ENCODE data around the gene CD36.

Gene CD36

GRCh38 chr7:80681272-80681885 is 42.9 kb downstream of the CD36 start:
- FAIRE-seq (no peak), DNase-seq (ENCODE audit: extremely low spot score, insufficient read length, low read depth) (no peak)

- FAIRE-seq, result no peak
- DNase-seq (ENCODE audit: extremely low spot score, insufficient read length, low read depth), result no peak
Observed at GRCh38 chr7:80682744-80683143, 44.3 kb downstream of the CD36 start.

GRCh38 chr7:80686576-80686975 is 48.1 kb downstream of the CD36 start:
- DNase-seq (ENCODE audit: extremely low spot score, insufficient read length, low read depth), result no peak
- FAIRE-seq, result no peak

GRCh38 chr7:80699045-80699638 is 60.7 kb downstream of the CD36 start:
- no peak for DNase-seq (ENCODE audit: extremely low spot score, insufficient read length, low read depth)
- FAIRE-seq, result peak; percentile 80

- FAIRE-seq, result no peak
- no peak for DNase-seq (ENCODE audit: extremely low spot score, insufficient read length, low read depth)
Observed at GRCh38 chr7:80699721-80700256, 61.3 kb downstream of the CD36 start.

GRCh38 chr7:80703272-80703671 is 64.8 kb downstream of the CD36 start:
- DNase-seq (ENCODE audit: extremely low spot score, insufficient read length, low read depth) (no peak), FAIRE-seq (no peak)

GRCh38 chr7:80705130-80705781 is 66.8 kb downstream of the CD36 start:
- no peak for DNase-seq (ENCODE audit: extremely low spot score, insufficient read length, low read depth)
- FAIRE-seq, result no peak

GRCh38 chr7:80707318-80707717 is 68.9 kb downstream of the CD36 start:
- no peak for DNase-seq (ENCODE audit: extremely low spot score, insufficient read length, low read depth)
- FAIRE-seq, result no peak

- FAIRE-seq (no peak), DNase-seq (ENCODE audit: extremely low spot score, insufficient read length, low read depth) (no peak)
Observed at GRCh38 chr7:80708123-80708522, 69.7 kb downstream of the CD36 start.

GRCh38 chr7:80711531-80711930 is 73.1 kb downstream of the CD36 start:
- DNase-seq (ENCODE audit: extremely low spot score, insufficient read length, low read depth) (no peak), FAIRE-seq (no peak)

GRCh38 chr7:80719261-80719660 is 80.8 kb downstream of the CD36 start:
- FAIRE-seq (no peak), DNase-seq (ENCODE audit: extremely low spot score, insufficient read length, low read depth) (no peak)

- DNase-seq (ENCODE audit: extremely low spot score, insufficient read length, low read depth) (no peak), FAIRE-seq (no peak)
Observed at GRCh38 chr7:80720146-80720545, 81.7 kb downstream of the CD36 start.

GRCh38 chr7:80721883-80722615 is 83.6 kb downstream of the CD36 start:
- DNase-seq (ENCODE audit: extremely low spot score, insufficient read length, low read depth), result no peak
- FAIRE-seq, result no peak

GRCh38 chr7:80722616-80723195 is 84.3 kb downstream of the CD36 start:
- DNase-seq (ENCODE audit: extremely low spot score, insufficient read length, low read depth), result no peak
- no peak for FAIRE-seq

- FAIRE-seq (no peak), DNase-seq (ENCODE audit: extremely low spot score, insufficient read length, low read depth) (no peak)
Observed at GRCh38 chr7:80724249-80724871, 85.9 kb downstream of the CD36 start.

- FAIRE-seq (no peak), DNase-seq (ENCODE audit: extremely low spot score, insufficient read length, low read depth) (no peak)
Observed at GRCh38 chr7:80725181-80725611, 86.8 kb downstream of the CD36 start.
